Mesendoderm (in vitro differentiated cells): ENCODE results near the gene C11orf91.

Experiments used
- DNase-seq: peaks from one replicate; pipeline ENCODE4 v3.0.0; 2013
- H2AK5ac ChIP-seq: 2 replicates; pipeline ENCODE4 v1.6.1; 2013; ENCODE audit warnings: low read length, inconsistent platforms
- H2BK120ac ChIP-seq: 2 replicates; pipeline ENCODE4 v1.6.1; 2013; ENCODE audit warnings: low read depth, mild to moderate bottlenecking, low read length, moderate library complexity, mixed read lengths
- H2BK15ac ChIP-seq: replicated peaks from 2 replicates; pipeline ENCODE4 v1.6.1; 2013; ENCODE audit warnings: low read depth, mild to moderate bottlenecking, moderate library complexity
- H2BK5ac ChIP-seq: 2 replicates; pipeline ENCODE4 v1.6.1; 2013; ENCODE audit warnings: low read length, inconsistent platforms
- H3K18ac ChIP-seq: 2 replicates; pipeline ENCODE4 v1.6.1; 2013; ENCODE audit warnings: mild to moderate bottlenecking, low read length, mixed read lengths
- H3K23ac ChIP-seq: one replicate; pipeline ENCODE4 v1.6.1; 2013; ENCODE audit warnings: low read length
- H3K27ac ChIP-seq: 2 replicates; pipeline ENCODE4 v1.5.1; 2013; ENCODE audit warnings: low read depth, mild to moderate bottlenecking, inconsistent platforms, low read length, moderate library complexity
- H3K27me3 ChIP-seq: 2 replicates; pipeline ENCODE4 v1.6.1; 2013; ENCODE audit warnings: low read length, control low read depth, mild to moderate bottlenecking, inconsistent platforms; ENCODE audit not compliant: insufficient read depth, poor library complexity
- H3K36me3 ChIP-seq: 2 replicates; pipeline ENCODE4 v1.6.1; 2013; ENCODE audit warnings: low read length, inconsistent platforms; ENCODE audit not compliant: control insufficient read depth, insufficient read depth
- H3K4ac ChIP-seq: one replicate; pipeline ENCODE4 v1.6.1; 2013; ENCODE audit warnings: low read depth, mild to moderate bottlenecking, low read length, moderate library complexity
- H3K4me1 ChIP-seq: 2 replicates; pipeline ENCODE4 v1.6.1; 2013; ENCODE audit warnings: low read depth, low read length, inconsistent platforms; ENCODE audit not compliant: control insufficient read depth
- H3K4me2 ChIP-seq: 2 replicates; pipeline ENCODE4 v1.6.1; 2013; ENCODE audit warnings: low read length
- H3K4me3 ChIP-seq: 2 replicates; pipeline ENCODE4 v1.5.1; 2013; ENCODE audit warnings: mild to moderate bottlenecking, low read length
- H3K56ac ChIP-seq: one replicate; pipeline ENCODE4 v1.6.1; 2013; ENCODE audit warnings: low read length
- H3K79me1 ChIP-seq: 2 replicates; pipeline ENCODE4 v1.6.1; 2013; ENCODE audit warnings: low read length, inconsistent platforms
- H3K79me2 ChIP-seq: 2 replicates; pipeline ENCODE4 v1.6.1; 2013; ENCODE audit warnings: mild to moderate bottlenecking, low read length; ENCODE audit not compliant: control insufficient read depth, insufficient read depth
- H3K9ac ChIP-seq: 2 replicates; pipeline ENCODE4 v1.6.1; 2013; ENCODE audit warnings: low read length, inconsistent platforms
- H4K5ac ChIP-seq: one replicate; pipeline ENCODE4 v1.6.1; 2013; ENCODE audit warnings: low read length
- H4K8ac ChIP-seq: one replicate; pipeline ENCODE4 v1.6.1; 2013; ENCODE audit warnings: low read depth, mild to moderate bottlenecking, control low read depth, low read length, moderate library complexity
- WGBS: extraction: QIAGEN DNeasy Blood & Tissue Kit; methylation state at CpG from one replicate; pipeline ENCODE4 v1.1.7; 2013; ENCODE audit warnings: low lambda C conversion rate, missing lambda C conversion rate; ENCODE audit not compliant: insufficient coverage; ENCODE audit errors: extremely low coverage; 5-methylcytosine and 5-hydroxymethylcytosine counted together

C11orf91 gene

GRCh38 chr11:33697997-33698396 is 2.6 kb downstream of the C11orf91 start:
- no peak for DNase-seq
- no CpG with 5 or more reads among the region's 3 CpGs for WGBS
- no peak overlapping the region for H3K4me2 ChIP-seq

GRCh38 chr11:33696931-33697638 is 3.5 kb downstream of the C11orf91 start:
- H3K4me3 ChIP-seq: no peak overlapping the region
- H2BK120ac ChIP-seq: no peak overlapping the region
- no peak overlapping the region for H3K9ac ChIP-seq
- H3K79me2 ChIP-seq: no peaks in the 10 kb centered on the region
- H2BK5ac ChIP-seq: no peak overlapping the region
- H3K27ac ChIP-seq: no peak overlapping the region
- H2AK5ac ChIP-seq: no peak overlapping the region
- H3K18ac ChIP-seq: no peak overlapping the region
- no peak overlapping the region for H3K56ac ChIP-seq
- H3K4me1 ChIP-seq: peaks cover 13% of the 10 kb centered on the region
- no peaks in the 10 kb centered on the region for H3K36me3 ChIP-seq
- no peaks in the 10 kb centered on the region for H3K27me3 ChIP-seq
- no peak for DNase-seq
- no peak overlapping the region for H4K8ac ChIP-seq
- no CpG with 5 or more reads among the region's 6 CpGs for WGBS
- H3K23ac ChIP-seq: no peak overlapping the region
- no peak overlapping the region for H4K5ac ChIP-seq
- H3K4me2 ChIP-seq: no peak overlapping the region
- H2BK15ac ChIP-seq: no peak overlapping the region
- H3K79me1 ChIP-seq: no peaks in the 10 kb centered on the region
- no peak overlapping the region for H3K4ac ChIP-seq

More at GRCh38 chr11:33697997-33698396, 2.6 kb downstream of the C11orf91 start:
- no peak overlapping the region for H3K4me3 ChIP-seq
- no peak overlapping the region for H3K23ac ChIP-seq
- H3K36me3 ChIP-seq: no peaks in the 10 kb centered on the region
- H3K79me1 ChIP-seq: no peaks in the 10 kb centered on the region
- H3K56ac ChIP-seq: no peak overlapping the region
- no peak overlapping the region for H3K9ac ChIP-seq
- no peak overlapping the region for H3K18ac ChIP-seq
- H2BK15ac ChIP-seq: no peak overlapping the region
- H2BK5ac ChIP-seq: no peak overlapping the region
- no peaks in the 10 kb centered on the region for H3K27me3 ChIP-seq
- H3K27ac ChIP-seq: no peak overlapping the region
- no peaks in the 10 kb centered on the region for H3K79me2 ChIP-seq
- H2BK120ac ChIP-seq: no peak overlapping the region
- H4K5ac ChIP-seq: no peak overlapping the region
- H2AK5ac ChIP-seq: no peak overlapping the region
- no peak overlapping the region for H4K8ac ChIP-seq
- H3K4me1 ChIP-seq: peaks cover 6% of the 10 kb centered on the region
- H3K4ac ChIP-seq: no peak overlapping the region

- peaks cover 14% of the 10 kb centered on the region for H3K4me1 ChIP-seq
- no CpG with 5 or more reads among the region's 5 CpGs for WGBS
Measured at GRCh38 chr11:33696411-33696810, 4.2 kb downstream of the C11orf91 start.

GRCh38 chr11:33695051-33695566 is 5.5 kb downstream of the C11orf91 start:
- H3K36me3 ChIP-seq: no peaks in the 10 kb centered on the region
- H3K27ac ChIP-seq: no peak overlapping the region
- no peak overlapping the region for H4K8ac ChIP-seq
- no peak overlapping the region for H3K4me3 ChIP-seq
- no peak overlapping the region for H3K56ac ChIP-seq
- no peak overlapping the region for H2BK5ac ChIP-seq
- H2AK5ac ChIP-seq: no peak overlapping the region
- no peak overlapping the region for H3K18ac ChIP-seq
- H3K4me1 ChIP-seq: peaks cover 16% of the 10 kb centered on the region
- DNase-seq: no peak
- no peak overlapping the region for H3K4ac ChIP-seq
- H2BK120ac ChIP-seq: no peak overlapping the region
- H3K27me3 ChIP-seq: no peaks in the 10 kb centered on the region
- H2BK15ac ChIP-seq: no peak overlapping the region
- no peak overlapping the region for H3K23ac ChIP-seq
- WGBS: no CpG with 5 or more reads among the region's 4 CpGs
- H3K4me2 ChIP-seq: no peak overlapping the region
- H3K9ac ChIP-seq: no peak overlapping the region
- H4K5ac ChIP-seq: no peak overlapping the region
- H3K79me2 ChIP-seq: no peaks in the 10 kb centered on the region
- no peaks in the 10 kb centered on the region for H3K79me1 ChIP-seq

More at GRCh38 chr11:33696411-33696810, 4.2 kb downstream of the C11orf91 start:
- DNase-seq: no peak
- no peak overlapping the region for H3K9ac ChIP-seq
- H3K18ac ChIP-seq: no peak overlapping the region
- no peaks in the 10 kb centered on the region for H3K79me1 ChIP-seq
- no peak overlapping the region for H3K23ac ChIP-seq
- H4K8ac ChIP-seq: no peak overlapping the region
- H3K4ac ChIP-seq: no peak overlapping the region
- no peak overlapping the region for H3K4me2 ChIP-seq
- H2BK120ac ChIP-seq: no peak overlapping the region
- H2BK15ac ChIP-seq: no peak overlapping the region
- no peak overlapping the region for H3K56ac ChIP-seq
- H3K36me3 ChIP-seq: no peaks in the 10 kb centered on the region
- H2BK5ac ChIP-seq: no peak overlapping the region
- no peak overlapping the region for H3K27ac ChIP-seq
- H3K4me3 ChIP-seq: no peak overlapping the region
- no peak overlapping the region for H2AK5ac ChIP-seq
- H4K5ac ChIP-seq: no peak overlapping the region
- no peaks in the 10 kb centered on the region for H3K27me3 ChIP-seq
- no peaks in the 10 kb centered on the region for H3K79me2 ChIP-seq

GRCh38 chr11:33694346-33695050 is 6.1 kb downstream of the C11orf91 start:
- Histone ChIP-seq H3K4ac (no peak overlapping the region), H4K5ac (no peak overlapping the region), H3K4me3 (no peak overlapping the region), H3K9ac (no peak overlapping the region), H3K56ac (no peak overlapping the region), H3K36me3 (no peaks in the 10 kb centered on the region), H2BK120ac (no peak overlapping the region), H2AK5ac (no peak overlapping the region), H3K4me1 (peaks cover 15% of the 10 kb centered on the region), H2BK5ac (no peak overlapping the region), H3K79me2 (no peaks in the 10 kb centered on the region), H3K79me1 (no peaks in the 10 kb centered on the region), H4K8ac (no peak overlapping the region), H3K27ac (no peak overlapping the region), H3K4me2 (no peak overlapping the region), H3K27me3 (no peaks in the 10 kb centered on the region), H3K18ac (no peak overlapping the region), H3K23ac (no peak overlapping the region), H2BK15ac (no peak overlapping the region)
- DNase-seq: no peak
- WGBS: no CpG with 5 or more reads among the region's 4 CpGs
